ENCODE results near the gene PTCH1.

GRCh38 chr9:95516221-95516733 is 494 bp downstream of the PTCH1 start:
- TF ChIP-seq CTCF (IDR thresholded peaks at IDR 0.05) (no peak), POLR2A (IDR thresholded peaks at IDR 0.05) (no peak)
